Transverse colon (tissue), 4 donors: Measurements from ENCODE around the gene SRMS. TPM values are rescaled to one million over a fixed set of nuclear protein-coding genes. Genes with fewer than 3 reads are reported as not detected.
A peak's percentile ranks its signal among the peaks of the same experiment; 100 is the strongest.

Source experiments
- DNase-seq: peaks from one replicate; pipeline ENCODE4 v3.0.0-alpha.2; 2019
- H3K27ac ChIP-seq, 4 donors: fragments of 200-600 bp; sonication (generic); 2 replicates each; pipeline ENCODE4 v1.5.1; 2016 to 2018; ENCODE audit warnings: inconsistent platforms in 4 of 4
- H3K27me3 ChIP-seq: fragments of 200-600 bp; sonication (generic); 2 replicates; pipeline ENCODE4 v1.5.1; 2017; ENCODE audit warnings: inconsistent platforms
- H3K36me3 ChIP-seq, 4 donors: fragments of 200-600 bp; sonication (generic); 2 replicates each; pipeline ENCODE4 v1.5.1; 2017 to 2019; ENCODE audit warnings: inconsistent platforms in 4 of 4
- H3K4me1 ChIP-seq, 4 donors: fragments of 200-600 bp; sonication (generic); 2 replicates each; pipeline ENCODE4 v1.5.1; 2017 to 2020; ENCODE audit warnings: inconsistent platforms in 4 of 4
- H3K4me3 ChIP-seq, 4 donors: fragments of 200-600 bp; sonication (generic); 1 replicate in 1 of 4; 2 replicates in 3 of 4; pipeline versions ENCODE4 v1.5.1 to v1.6.1; 2017 to 2019; ENCODE audit warnings: inconsistent platforms in 4 of 4
- H3K9me3 ChIP-seq, 2 donors: fragments of 200-600 bp; sonication (generic); 2 replicates each; pipeline ENCODE4 v1.5.1; 2017 to 2019; ENCODE audit warnings: inconsistent platforms in 2 of 2
- CTCF ChIP-seq, 5 experiments: fragments of 200-600 bp in 3 of 5; fragments of 450-650 bp in 2 of 5; sonication (generic) in 3 of 5; IDR thresholded peaks; 1 replicate in 2 of 5; 2 replicates in 3 of 5; pipeline ENCODE4 v1.5.1; 2016 to 2017; ENCODE audit warnings: antibody characterized with exemption in 5 of 5, inconsistent platforms in 3 of 5, mild to moderate bottlenecking in 2 of 5, moderate library complexity in 1 of 5
- EP300 ChIP-seq: sonication (generic); formaldehyde crosslinking; IDR thresholded peaks from one replicate; pipeline ENCODE4 v1.6.1; 2017; ENCODE audit warnings: antibody characterized with exemption, low read depth
- POLR2A ChIP-seq: fragments of 450-650 bp; IDR thresholded peaks from one replicate; pipeline ENCODE4 v1.6.1; 2016; ENCODE audit warnings: antibody characterized with exemption, mild to moderate bottlenecking, moderate library complexity
- POLR2AphosphoS5 ChIP-seq, 3 donors: sonication (generic); formaldehyde crosslinking; IDR thresholded peaks; one replicate each; pipeline ENCODE4 v1.6.1; 2016; ENCODE audit warnings: antibody characterized with exemption in 3 of 3
- WGBS, 2 donors: methylation state at CpG; one replicate each; pipeline ENCODE4 v1.1.5; 2018; ENCODE audit warnings: low coverage in 1 of 2; 5-methylcytosine and 5-hydroxymethylcytosine counted together
- in situ Hi-C, 4 donors: fragments of 200-750 bp; cut with MboI; loops; one replicate each; pipeline versions ENCODE4 v1.15.0 to v1.15.1; 2017; ENCODE audit warnings: low sequenced_read_pairs in 3 of 4, low pct_ligation_motif_present in 1 of 4, low pct_unique_long_range_greater_than_20kb in 1 of 4
- intact Hi-C: fragments of 100-400 bp; cut with DNase I; formaldehyde crosslinking; loops from one replicate; pipeline ENCODE4 v1.15.1; 2023; ENCODE audit warnings: low total_unique reads
- total RNA-seq, 4 donors: library from RNA; depleted of rRNA; stranded (reverse); fragments of >200 nt; gene quantifications; one replicate each; pipeline ENCODE4 v1.1.0, GENCODE V29; 2016

The SRMS gene
- total RNA-seq, 4 donors from 2014 or later, result 0.79 TPM; not detected in 3

GRCh38 chr20:63525185-63525584 lies 22.4 kb downstream of the SRMS start:
- Histone ChIP-seq H3K27ac (peak overlapping the region in 1 of 4 donors; percentile 50), H3K4me1 (peaks cover 9 to 24% (median 19%) of the 10 kb centered on the region in 4 donors), H3K36me3 (no peaks in the 10 kb centered on the region), H3K9me3 (no peaks in the 10 kb centered on the region), H3K4me3 (no peak overlapping the region), H3K27me3 (no peaks in the 10 kb centered on the region)
- 60 to 62% methylated on average over 1 to 3 of the region's 3 CpGs for WGBS, 2 donors
- DNase-seq, result no peak
- in situ Hi-C loops (loop anchor here in 1 of 4 donors (25.0 kb wide), 1 partner anchor 112 kb away; the partner anchor contains the start of gene GMEB2), intact Hi-C loops (no loop called here)
- TF ChIP-seq POLR2AphosphoS5 (IDR thresholded peaks at IDR 0.05) (peak in 1 of 3 donors; percentile 4), POLR2A (no peak)

- Histone ChIP-seq H3K4me1 (peaks cover 9 to 32% (median 23%) of the 10 kb centered on the region in 4 donors), H3K27ac (peak overlapping the region in 1 of 4 donors; percentile 99), H3K36me3 (no peaks in the 10 kb centered on the region), H3K4me3 (no peak overlapping the region), H3K27me3 (no peaks in the 10 kb centered on the region), H3K9me3 (no peaks in the 10 kb centered on the region)
- TF ChIP-seq POLR2AphosphoS5 (IDR thresholded peaks at IDR 0.05) (peak in 1 of 3 donors; percentile 19), EP300 (no peak), POLR2A (no peak)
- 94% methylated on average over 11 of the region's 11 CpGs; no CpG with 5 or more reads in 1 of the 2 donors for WGBS, 2 donors
- no peak for DNase-seq
- in situ Hi-C loops, result no loop called here
- intact Hi-C loops, result no loop called here
Measured at GRCh38 chr20:63522981-63523611, 24.5 kb downstream of the SRMS start.

GRCh38 chr20:63522091-63522868 lies 25.3 kb downstream of the SRMS start:
- Histone ChIP-seq H3K27me3 (no peaks in the 10 kb centered on the region), H3K27ac (peak overlapping the region in 3 of 4 donors; percentile 11 to 99 (median 95)), H3K9me3 (no peaks in the 10 kb centered on the region), H3K36me3 (no peaks in the 10 kb centered on the region), H3K4me1 (peaks cover 9 to 32% (median 23%) of the 10 kb centered on the region in 4 donors), H3K4me3 (peak overlapping the region in 3 of 4 donors; percentile 76 to 100 (median 83))
- WGBS, 2 donors, result 68% methylated on average over 11 of the region's 13 CpGs; no CpG with 5 or more reads in 1 of the 2 donors
- TF ChIP-seq POLR2A (no peak), POLR2AphosphoS5 (IDR thresholded peaks at IDR 0.05) (no peak), EP300 (no peak), CTCF (IDR thresholded peaks at IDR 0.05) (no peak)
- intact Hi-C loops, result no loop called here
- DNase-seq, result no peak
- in situ Hi-C loops, result no loop called here

GRCh38 chr20:63521602-63522001 lies 25.9 kb downstream of the SRMS start:
- Histone ChIP-seq H3K4me1 (peaks cover 9 to 32% (median 23%) of the 10 kb centered on the region in 4 donors), H3K36me3 (no peaks in the 10 kb centered on the region), H3K27me3 (no peaks in the 10 kb centered on the region), H3K27ac (peak overlapping the region; percentile 95 to 99 (median 96)), H3K4me3 (peak overlapping the region; percentile 76 to 100 (median 84)), H3K9me3 (no peaks in the 10 kb centered on the region)
- in situ Hi-C loops, result no loop called here
- intact Hi-C loops, result no loop called here
- no peak for TF ChIP-seq CTCF (IDR thresholded peaks at IDR 0.05)
- no peak for TF ChIP-seq POLR2AphosphoS5 (IDR thresholded peaks at IDR 0.05)
- TF ChIP-seq POLR2A, result no peak
- TF ChIP-seq EP300, result no peak
- 41% methylated on average over 13 of the region's 23 CpGs; no CpG with 5 or more reads in 1 of the 2 donors for whole genome bisulfite sequencing, 2 donors
- DNase-seq, result no peak
